ENCODE measurements around the gene KCNQ1.

The KCNQ1 gene

GRCh38 chr11:2443881-2444820, 657 bp upstream of the KCNQ1 start, which contains the start of gene TRPM5:
TSS of gene TRPM5 (minus strand) at chr11:2444514. CDS start at chr11:2423036, 21,478 bp downstream.
- no peak for DNase-seq (ENCODE audit: low read depth)

GRCh38 chr11:2445746-2446551, 1.1 kb downstream of the KCNQ1 start:
- no peak for DNase-seq (ENCODE audit: low read depth)

GRCh38 chr11:2446590-2447252, 1.9 kb downstream of the KCNQ1 start:
- DNase-seq (ENCODE audit: low read depth): no peak

GRCh38 chr11:2447253-2447950, 2.6 kb downstream of the KCNQ1 start:
- DNase-seq (ENCODE audit: low read depth): no peak

GRCh38 chr11:2447951-2448650, 3.3 kb downstream of the KCNQ1 start:
- DNase-seq (ENCODE audit: low read depth): no peak

GRCh38 chr11:2448661-2449547, 4.1 kb downstream of the KCNQ1 start:
- DNase-seq (ENCODE audit: low read depth): no peak

GRCh38 chr11:2449548-2450320, 4.9 kb downstream of the KCNQ1 start:
- DNase-seq (ENCODE audit: low read depth): no peak

- no peak for DNase-seq (ENCODE audit: low read depth)
These were observed 5.7 kb downstream of the KCNQ1 start for GRCh38 chr11:2450321-2451041.

GRCh38 chr11:2451336-2451735, 6.5 kb downstream of the KCNQ1 start:
- DNase-seq (ENCODE audit: low read depth): no peak

GRCh38 chr11:2451916-2452315, 7.1 kb downstream of the KCNQ1 start:
- no peak for DNase-seq (ENCODE audit: low read depth)

GRCh38 chr11:2452321-2453012, 7.7 kb downstream of the KCNQ1 start:
- no peak for DNase-seq (ENCODE audit: low read depth)

GRCh38 chr11:2453436-2453835, 8.6 kb downstream of the KCNQ1 start:
- no peak for DNase-seq (ENCODE audit: low read depth)

GRCh38 chr11:2458321-2458720, 13.5 kb downstream of the KCNQ1 start:
- DNase-seq (ENCODE audit: low read depth): no peak

- DNase-seq (ENCODE audit: low read depth): no peak
These were observed 14.4 kb downstream of the KCNQ1 start for GRCh38 chr11:2459016-2459725.

- no peak for DNase-seq (ENCODE audit: low read depth)
These were observed 15.2 kb downstream of the KCNQ1 start for GRCh38 chr11:2459796-2460531.

GRCh38 chr11:2460540-2461252, 15.9 kb downstream of the KCNQ1 start:
- no peak for DNase-seq (ENCODE audit: low read depth)

Data from HS-5 (cell line).